Endometrium (tissue), 2 donors: ENCODE results near the gene RHBDD1.

Experiments
- FAIRE-seq: peaks from 2 replicates; lab custom pipeline; 2012; peaks lifted over from hg19 to GRCh38; lab: Jason Lieb, UNC
- donor health status: control.
- donor health status: control.

Gene RHBDD1

DNA sequence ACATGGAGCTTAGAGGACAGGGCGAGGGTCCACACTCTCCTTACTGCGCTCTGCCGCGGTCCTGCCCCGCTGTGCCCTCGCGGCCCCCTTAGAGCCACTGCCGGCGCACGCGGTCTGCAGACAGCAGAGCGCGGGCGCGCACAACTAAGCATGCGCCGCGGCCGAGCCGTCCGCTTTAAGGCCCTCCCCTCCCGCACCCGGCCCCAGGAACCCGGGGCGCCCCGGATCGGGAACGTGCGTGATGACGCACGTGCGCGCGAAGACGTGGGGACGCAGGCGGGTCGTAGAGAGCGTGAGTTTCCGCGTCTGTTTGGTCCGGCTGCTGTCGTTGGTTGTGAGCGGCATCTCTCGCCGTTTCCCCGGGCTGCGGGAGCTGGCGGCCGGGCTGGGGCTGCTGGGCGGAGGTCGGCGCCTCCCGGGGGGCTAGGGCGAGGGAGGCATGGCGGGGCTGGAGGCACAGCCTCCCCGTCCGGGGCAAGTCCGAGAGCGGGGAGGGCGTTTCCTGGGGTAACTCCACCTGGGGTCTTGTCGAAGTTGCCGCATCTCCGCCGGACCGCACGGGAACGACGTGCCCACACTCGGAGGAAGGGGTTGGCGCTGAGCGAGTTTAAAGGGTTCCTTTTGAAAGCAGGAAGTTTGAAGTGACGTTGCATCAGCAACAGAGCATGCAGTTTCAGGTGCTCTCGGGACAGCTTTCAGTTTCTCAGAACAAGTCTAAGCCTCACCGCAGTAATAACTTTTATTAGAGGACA, at the start of gene RHBDD1:
Gene RHBDD1, plus strand, starts transcription at position 259 of the 752 bp plus-strand sequence. CDS start 28,640 bp downstream, outside the sequence.
- FAIRE-seq, result peak; percentile 41

GRCh38 chr2:226788064-226788463, 47.8 kb upstream of the RHBDD1 start:
- no peak for FAIRE-seq

- peak; percentile 80 for FAIRE-seq
Observed at GRCh38 chr2:226788881-226789490, 46.9 kb upstream of the RHBDD1 start.

GRCh38 chr2:226790011-226790410, 45.8 kb upstream of the RHBDD1 start:
- FAIRE-seq, result no peak

DNA sequence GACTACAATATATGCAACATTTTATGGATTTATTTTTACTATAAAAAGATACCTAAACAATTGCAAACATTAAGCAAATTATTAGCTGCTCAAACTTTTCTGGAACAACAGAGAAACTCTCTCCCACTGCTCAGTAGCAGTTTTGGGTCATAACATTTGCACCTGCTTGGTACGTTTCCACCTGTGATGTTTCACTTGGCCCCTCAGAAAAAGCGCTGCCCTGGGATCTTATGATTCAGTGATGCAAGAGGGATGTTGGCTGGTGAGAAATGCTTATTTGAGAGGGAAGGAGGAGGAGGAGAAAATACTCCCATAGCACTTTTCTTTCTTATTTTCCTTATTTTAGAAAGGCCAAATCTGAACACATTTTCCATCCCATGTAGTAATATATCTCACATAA, 45.4 kb upstream of the RHBDD1 start:
- FAIRE-seq, result no peak

DNA sequence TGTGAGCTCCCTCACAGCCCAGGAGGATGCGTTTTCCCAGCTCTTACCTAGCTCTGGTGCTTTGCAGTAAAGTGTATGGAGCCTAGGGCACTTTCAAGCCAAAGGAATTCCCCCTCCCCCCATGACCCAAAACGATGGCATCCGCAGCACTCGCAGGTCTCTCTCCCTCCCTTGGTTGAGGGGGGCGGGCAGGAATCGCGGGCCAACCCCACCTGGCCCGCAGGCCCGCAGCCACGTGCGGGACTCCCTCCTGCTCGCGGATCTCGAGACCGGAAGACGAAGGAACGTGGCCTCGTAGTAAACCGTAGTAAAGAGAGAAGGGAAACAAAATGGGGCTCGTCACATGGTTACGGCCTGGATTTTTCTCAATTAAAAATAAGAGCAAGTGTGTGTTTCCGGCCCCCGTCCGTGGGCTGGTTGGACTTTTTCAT, 44.8 kb upstream of the RHBDD1 start:
- FAIRE-seq, result no peak

DNA sequence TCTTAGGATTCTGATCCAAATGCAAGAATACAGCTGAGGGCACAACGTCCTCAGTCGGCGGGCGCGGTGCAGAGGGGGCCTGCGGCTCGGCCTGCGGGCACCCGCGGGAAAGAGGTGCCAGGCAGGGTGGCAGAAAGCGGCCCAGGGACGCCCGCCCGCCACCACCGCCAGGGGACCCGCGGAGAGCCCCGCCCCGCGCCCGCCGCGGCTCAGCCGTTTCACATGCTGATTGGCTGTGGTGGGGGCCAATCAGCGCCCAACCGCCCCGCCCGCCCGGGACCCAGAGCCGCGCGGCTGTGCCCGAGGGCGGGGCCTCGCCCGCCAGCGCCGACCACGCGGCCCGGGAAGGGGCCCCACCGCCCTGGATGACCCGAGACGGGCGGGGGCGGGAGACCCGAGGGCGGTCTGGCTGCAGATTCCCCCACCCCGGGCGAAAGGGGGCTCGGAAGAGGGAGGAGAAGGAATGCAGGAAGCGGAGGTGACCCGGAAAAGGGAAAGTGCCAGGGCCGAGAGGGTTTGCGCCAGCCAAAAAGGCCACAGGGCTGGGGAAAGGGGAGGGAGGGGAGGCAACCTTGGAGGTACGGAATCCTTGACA, 44.3 kb upstream of the RHBDD1 start:
- FAIRE-seq, result no peak

- FAIRE-seq, result no peak
Observed at GRCh38 chr2:226792155-226792881, 43.5 kb upstream of the RHBDD1 start.

GRCh38 chr2:226793646-226794045, 42.2 kb upstream of the RHBDD1 start:
- FAIRE-seq, result no peak

DNA sequence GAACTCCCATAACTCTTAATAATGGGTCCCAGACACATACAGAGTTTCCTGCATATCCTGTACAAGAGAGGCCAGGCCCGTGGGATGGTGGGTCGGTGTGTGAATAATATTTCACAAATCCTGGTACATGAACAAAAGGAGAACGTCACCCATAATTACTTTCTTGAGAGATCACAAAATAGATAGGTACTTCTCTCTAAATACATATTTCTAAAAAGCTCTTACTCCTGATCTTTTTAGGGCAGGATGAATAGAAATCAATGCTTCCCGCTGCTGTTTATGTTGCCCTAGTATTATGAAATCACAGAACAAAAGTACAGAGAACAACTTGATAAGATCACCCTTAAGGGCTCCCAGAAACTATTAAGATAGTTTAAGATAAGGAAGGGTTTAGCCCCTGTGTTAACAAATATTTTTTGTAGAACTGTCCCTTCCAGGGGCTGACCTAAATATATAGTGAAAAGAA, 41.6 kb upstream of the RHBDD1 start:
- no peak for FAIRE-seq

DNA sequence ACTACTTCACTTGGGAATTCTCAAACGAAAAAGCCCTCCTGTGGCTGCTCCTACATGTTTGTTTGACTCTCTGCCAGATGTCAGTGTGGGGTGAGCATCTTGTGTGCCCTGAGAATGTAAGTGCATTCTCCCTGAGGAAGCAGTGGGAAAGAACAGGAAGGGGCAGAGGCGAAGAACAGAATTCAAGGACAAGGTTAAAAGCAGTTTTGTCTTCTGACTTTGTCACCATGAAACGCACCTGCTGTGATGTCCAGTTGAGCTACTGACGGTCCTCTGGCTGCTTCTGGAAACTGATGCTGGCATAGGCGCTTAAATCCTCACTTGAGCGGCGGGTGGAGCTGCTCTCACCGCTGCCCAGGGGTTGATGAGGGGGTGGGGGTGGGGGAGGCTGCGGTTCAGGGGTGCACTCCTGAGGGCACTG, 41.1 kb upstream of the RHBDD1 start:
- FAIRE-seq, result no peak

- no peak for FAIRE-seq
Observed at GRCh38 chr2:226795281-226796011, 40.4 kb upstream of the RHBDD1 start.

DNA sequence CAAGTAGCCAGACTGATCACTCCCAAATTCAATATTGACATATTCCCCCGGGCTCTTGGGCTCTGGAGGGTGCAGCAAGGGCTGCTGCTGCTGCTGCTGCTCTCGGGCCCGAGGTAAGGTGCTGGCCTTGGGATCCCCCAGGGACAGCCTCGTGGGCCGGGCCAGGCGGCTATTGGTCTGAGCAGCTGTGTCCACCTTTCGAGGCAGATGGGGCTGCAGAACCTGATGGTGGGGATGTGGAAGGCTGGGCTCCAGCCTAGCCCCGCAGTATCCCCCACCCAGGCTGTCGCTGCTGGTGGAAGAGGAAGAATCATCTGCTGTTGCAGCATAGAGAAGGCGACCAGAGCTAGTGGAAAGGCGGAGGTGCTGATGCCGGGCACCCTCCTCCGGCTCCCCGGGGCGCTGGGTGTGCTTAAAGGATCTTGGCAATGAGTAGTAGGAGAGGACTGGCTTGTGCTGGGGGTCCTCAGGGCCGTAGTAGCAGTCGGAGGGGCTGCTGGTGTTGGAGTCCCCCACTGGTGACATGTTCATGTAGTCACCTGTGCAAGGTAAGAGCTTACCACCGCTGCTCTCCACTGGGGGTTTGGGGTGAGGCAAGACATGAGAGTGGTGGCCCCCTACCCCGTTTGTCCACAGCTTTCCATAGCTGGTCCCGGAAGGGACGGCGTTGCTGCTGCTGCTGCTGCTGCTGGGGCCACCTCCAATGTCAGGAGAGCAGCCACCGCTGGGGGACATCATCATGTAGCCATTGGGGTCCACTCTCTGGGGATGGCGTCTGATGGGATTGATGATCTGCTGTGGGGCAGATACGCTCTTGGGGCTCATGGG, 39.6 kb upstream of the RHBDD1 start:
- FAIRE-seq, result no peak

GRCh38 chr2:226796840-226797288, 39.0 kb upstream of the RHBDD1 start:
- no peak for FAIRE-seq

- no peak for FAIRE-seq
Observed at GRCh38 chr2:226797289-226797988, 38.4 kb upstream of the RHBDD1 start.

DNA sequence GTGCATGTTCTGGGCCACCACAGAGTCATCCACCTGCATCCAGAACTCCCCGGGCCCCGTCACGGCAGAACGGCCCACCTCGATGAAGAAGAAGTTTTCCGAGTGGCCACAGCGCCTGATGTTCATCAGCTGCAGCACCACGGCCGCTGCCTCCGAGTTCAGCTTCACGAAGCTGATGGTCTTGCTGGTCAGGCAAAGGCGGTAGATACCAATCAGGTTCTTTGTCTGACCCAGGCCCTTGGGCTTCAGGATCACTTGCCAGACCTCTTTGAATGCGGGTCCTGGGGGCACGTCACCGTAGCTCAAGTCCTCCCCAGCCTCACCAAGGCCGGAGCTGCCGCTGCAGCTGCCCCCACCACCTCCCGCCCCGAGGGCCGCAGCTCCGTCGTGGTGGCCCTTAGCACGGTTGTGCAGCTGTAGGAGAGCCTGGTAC, 37.8 kb upstream of the RHBDD1 start:
- no peak for FAIRE-seq

- FAIRE-seq, result no peak
Observed at GRCh38 chr2:226798422-226799210, 37.2 kb upstream of the RHBDD1 start.

DNA sequence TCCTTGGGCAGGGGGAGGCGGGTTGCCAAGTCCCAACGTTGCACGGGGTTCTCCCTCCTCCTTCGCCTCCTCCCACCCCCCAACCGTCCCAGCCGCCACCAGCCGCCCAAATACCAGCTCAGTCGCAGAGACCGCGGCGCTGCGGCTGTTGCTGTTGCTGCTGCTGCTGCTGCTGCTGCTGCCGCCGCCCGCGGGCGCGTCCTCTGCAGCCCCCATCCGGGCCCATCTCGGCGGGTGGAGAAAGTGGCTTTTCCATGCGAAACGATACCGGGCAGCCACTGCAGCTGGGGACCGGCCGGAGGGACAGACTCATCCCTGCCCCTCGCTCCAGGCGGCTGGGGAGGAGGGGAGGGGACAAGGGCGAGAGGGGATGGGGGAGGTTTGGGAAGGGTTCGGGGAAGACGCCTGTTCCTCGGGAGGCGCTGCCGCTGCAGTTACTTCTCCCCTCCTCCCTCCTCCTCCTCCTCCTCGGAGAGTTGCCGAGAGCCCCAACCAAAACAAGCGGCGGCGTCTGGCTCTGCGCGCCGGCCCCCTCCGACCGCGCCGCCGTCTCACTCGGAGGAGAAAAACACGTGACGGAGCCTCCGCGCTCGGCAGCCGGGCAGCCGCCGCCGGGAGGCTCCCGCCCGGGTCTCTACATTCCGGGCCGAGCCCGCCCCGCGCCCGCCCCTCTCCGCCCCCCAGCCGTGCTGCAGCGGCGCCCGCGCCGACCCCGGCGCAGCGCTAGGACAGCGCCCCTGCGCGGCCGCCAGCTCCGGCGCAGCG, 36.5 kb upstream of the RHBDD1 start, which contains the start of gene IRS1:
Gene IRS1, minus strand, starts transcription at position 610 of the 765 bp plus-strand sequence. CDS start 1,082 bp downstream, outside the sequence.
- no peak for FAIRE-seq
